Right renal pelvis (tissue), 4 donors: Measurements from ENCODE around the gene MTERF1. TPM values are rescaled to one million over a fixed set of nuclear protein-coding genes. Genes with fewer than 3 reads are reported as not detected.
"Not testable (repeated sequence)": the region's sequence is repeated elsewhere in the genome, so short reads cannot be mapped to it uniquely, and the experiment has no call there.

Source experiments
- DNase-seq, 4 donors: peaks; one replicate each; pipeline ENCODE4 v3.0.0-alpha.2; 2013; ENCODE audit warnings: low read depth in 4 of 4, low spot score in 3 of 4, missing footprints in 1 of 4
- polyA plus RNA-seq, 4 donors: library from polyadenylated mRNA; unstranded; fragments of 120-200 nt; gene quantifications; one replicate each; pipeline ENCODE4 v1.2.1, GENCODE V29; 2013; ENCODE audit not compliant: insufficient read length in 4 of 4

Gene MTERF1
- polyA plus RNA-seq, 4 donors: 19.5 to 24.8 (median 22.4) TPM

- DNase-seq: not testable (repeated sequence)
These were observed 7.1 kb upstream of the MTERF1 start for GRCh38 chr7:91887336-91888213.

- no peak for DNase-seq
These were observed 3.3 kb upstream of the MTERF1 start for GRCh38 chr7:91883676-91884362.

DNA sequence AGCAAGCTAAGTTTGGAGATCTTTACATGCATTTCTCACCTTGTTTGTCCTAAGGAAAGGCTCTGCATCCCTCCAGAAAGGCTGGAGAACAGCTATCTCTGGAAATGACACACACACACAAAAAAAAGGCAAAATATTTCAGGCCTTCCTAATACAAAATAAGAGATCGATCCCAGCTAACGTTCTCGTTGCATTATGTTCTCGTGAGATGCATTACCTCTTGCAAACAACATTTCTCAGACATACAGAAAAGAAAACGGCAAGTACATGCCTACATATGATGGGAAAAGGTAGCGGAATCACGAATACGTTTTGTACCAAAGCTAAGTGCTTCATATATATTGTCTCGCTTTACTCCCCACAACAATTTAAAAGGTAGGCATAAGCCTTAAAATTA is 488 bp downstream of the MTERF1 start:
- DNase-seq: no peak

- DNase-seq: no peak
These were observed 3.9 kb downstream of the MTERF1 start for GRCh38 chr7:91876391-91877133.

- no peak for DNase-seq
These were observed 4.7 kb downstream of the MTERF1 start for GRCh38 chr7:91875851-91876250.

GRCh38 chr7:91872928-91873327 is 7.6 kb downstream of the MTERF1 start:
- DNase-seq: no peak

DNA sequence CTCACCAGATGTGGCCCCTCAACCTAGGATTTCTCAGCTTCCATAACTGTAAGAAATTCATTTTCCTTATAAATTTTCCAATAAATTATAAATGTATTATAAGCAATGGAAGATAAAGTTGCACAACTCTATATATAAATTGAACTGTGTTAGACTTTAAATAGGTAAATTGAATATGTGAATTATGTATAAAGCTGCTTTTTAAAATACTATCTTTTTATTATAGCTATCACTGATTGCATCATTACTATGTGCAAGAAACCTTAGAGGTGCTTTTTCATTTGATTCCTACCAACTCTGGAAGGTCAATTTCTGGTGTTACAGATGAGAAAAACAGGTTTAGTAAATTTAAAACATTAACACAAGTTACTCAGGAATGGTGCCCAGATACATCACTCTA is 8.4 kb downstream of the MTERF1 start:
- DNase-seq: no peak

DNA sequence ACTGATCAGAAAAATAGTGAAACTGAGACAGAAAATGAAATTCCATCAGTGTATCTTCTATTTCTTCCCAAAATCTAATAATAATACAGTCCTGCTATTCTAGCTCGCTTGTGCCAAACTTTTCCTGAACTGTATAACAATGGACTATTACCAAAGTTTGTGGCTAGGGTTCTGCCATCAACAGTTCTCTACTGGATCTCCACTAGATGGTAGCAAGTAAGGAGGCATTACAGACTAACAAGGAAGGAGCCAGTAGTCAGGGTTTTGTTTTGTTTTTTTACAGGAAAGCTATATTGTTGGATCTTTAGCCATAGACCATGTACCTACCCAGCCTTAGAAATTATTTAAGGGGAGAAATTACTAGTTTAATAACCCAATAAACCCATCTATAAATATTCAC is 10.8 kb downstream of the MTERF1 start:
- no peak for DNase-seq

DNA sequence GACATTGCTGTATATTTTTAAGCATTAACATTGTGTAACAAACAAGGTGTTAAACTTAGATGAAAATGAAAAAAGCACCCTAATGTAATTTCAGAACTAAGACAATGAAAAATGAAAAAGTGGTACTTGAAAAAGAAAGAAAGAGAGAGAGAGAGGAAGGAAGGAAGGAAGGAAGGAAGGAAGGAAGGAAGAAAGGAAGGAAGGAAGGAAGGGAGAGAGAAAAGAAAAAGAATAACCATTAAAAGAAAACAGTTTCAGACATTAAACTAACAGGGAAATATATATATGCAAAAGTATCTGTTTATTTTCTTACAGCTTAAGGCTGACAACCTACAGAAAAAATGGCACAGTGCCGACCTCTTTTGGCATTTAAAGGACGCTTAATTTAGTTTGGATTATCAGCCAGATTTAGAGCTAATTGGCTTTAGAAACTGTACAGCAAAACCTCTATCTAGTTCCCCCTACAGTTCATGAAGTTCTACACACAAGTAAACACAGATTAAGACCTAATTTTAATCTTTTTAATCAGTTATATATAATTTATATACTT is 13.8 kb downstream of the MTERF1 start:
- DNase-seq: no peak

- DNase-seq: no peak
These were observed 15.0 kb downstream of the MTERF1 start for GRCh38 chr7:91865511-91865910.

- DNase-seq: not testable (repeated sequence)
These were observed 15.9 kb downstream of the MTERF1 start for GRCh38 chr7:91864604-91865003.

GRCh38 chr7:91864070-91864469 is 16.4 kb downstream of the MTERF1 start:
- no peak for DNase-seq

DNA sequence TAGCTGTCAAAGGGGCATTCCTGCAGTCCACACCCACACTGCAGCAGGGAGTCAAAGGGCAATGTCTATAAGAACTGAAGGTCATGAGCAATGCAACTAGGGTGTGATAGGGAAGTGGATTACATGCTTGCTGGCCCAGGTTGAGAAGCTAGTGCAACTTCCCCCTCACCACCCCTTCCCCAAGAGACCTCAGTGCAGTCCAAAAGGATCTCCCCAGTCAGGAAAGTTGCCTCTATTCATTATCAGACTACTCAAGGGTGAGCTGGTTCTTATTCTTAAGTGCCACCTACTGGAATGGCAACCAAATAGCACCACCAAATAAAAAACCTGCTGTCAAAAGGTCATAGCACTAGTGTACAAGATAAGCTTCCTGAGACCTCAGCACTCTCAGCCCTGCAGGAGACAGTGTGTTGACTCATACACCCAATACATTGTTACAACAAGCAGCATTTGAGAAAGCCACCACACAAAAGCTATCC is 28.2 kb downstream of the MTERF1 start:
- DNase-seq: no peak

DNA sequence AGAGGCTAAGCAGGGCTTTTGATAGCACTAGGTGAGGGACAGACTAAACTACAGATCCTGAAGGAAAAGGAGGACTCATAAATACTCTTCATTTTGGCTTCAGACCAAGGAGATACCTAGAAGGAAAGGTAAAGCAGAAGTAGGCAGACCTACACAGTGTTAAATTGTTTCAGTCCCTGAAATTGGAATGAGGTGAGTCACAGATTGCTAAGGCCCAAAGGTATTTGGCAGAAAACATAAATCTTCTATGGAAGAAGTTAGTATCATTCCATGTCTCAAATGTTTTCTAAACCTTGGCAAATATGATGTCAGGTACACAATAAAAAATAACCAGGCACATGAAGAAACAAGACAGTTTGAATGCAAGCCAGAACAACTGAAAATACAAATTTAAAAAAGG is 30.0 kb downstream of the MTERF1 start:
- DNase-seq: no peak

- no peak for DNase-seq
These were observed 32.5 kb downstream of the MTERF1 start for GRCh38 chr7:91847876-91848588.

DNA sequence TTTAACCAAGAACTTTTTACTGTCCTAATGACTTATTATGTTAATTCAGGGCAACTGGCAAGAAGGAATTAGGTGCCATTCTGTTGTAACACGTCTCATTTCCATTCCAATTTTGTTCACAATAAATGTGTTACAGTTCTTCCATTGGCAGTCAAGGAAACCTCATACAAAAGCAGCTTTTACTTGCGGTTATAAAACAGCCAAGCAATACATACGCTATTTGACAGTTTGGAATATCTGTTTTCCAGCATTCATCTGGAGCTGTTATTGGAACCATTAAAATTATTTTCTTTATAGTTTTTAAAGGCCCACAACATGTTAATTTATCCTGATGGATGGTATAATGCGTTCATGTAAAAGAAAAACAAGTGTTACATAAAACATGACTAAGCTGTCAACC is 33.3 kb downstream of the MTERF1 start:
- DNase-seq: no peak

DNA sequence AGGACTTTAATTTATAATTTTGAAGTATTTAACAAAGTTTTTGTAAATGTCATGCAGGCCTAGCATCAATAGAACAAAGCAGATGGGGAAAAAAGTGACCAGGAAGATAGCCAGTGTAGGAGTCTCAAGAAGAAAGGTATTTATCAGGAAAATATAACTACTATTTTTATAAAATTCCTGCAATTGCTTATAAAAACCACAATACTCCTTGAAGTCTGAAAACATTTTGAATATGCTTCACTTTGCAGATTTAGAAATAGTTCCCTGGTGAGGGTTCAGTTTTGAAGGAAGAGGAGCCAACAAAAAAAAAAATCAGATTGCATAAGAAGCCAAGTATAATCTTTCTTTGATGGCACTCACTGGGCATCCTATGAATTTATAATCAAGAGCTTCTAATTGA is 34.1 kb downstream of the MTERF1 start:
- no peak for DNase-seq

DNA sequence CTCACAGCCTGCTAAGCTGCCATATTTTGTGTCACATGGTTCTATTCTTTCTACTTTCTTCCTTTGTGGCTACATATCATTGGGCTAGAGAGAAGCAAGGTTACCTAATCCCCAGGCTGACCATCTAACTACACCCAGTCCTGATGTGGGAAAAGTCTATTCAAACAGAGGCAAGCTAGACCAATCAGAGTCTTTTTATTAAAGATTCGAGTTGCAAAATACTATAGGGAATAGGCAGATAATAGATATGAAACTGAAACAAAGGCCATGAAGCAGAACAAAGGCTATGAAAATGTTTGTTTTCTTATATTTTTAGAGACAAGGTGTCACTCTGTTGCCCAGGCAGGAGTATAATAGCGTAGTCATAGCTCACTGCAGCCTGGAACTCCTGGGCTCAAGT is 36.7 kb downstream of the MTERF1 start:
- DNase-seq: no peak

GRCh38 chr7:91838439-91838838 is 42.1 kb downstream of the MTERF1 start:
- no peak for DNase-seq

- no peak for DNase-seq
These were observed 43.0 kb downstream of the MTERF1 start for GRCh38 chr7:91837397-91838070.
